HepG2 (cell line): ENCODE results near the gene LSM12. TPM values are rescaled to one million over a fixed set of nuclear protein-coding genes. Genes with fewer than 3 reads are reported as not detected.

Experiments used
- AKAP8 ChIP-seq: sonication (generic); formaldehyde crosslinking; IDR thresholded peaks from 2 replicates; pipeline ENCODE4 v1.5.1; 2020; ENCODE audit warnings: mild to moderate bottlenecking, missing genetic modification reagents
- KDM5B ChIP-seq: sonication (generic); formaldehyde crosslinking; IDR thresholded peaks from 2 replicates; pipeline ENCODE4 v1.4.0; 2020; ENCODE audit warnings: missing genetic modification reagents, mild to moderate bottlenecking, borderline replicate concordance
- MAFF ChIP-seq: IDR thresholded peaks from 2 replicates; pipeline ENCODE4 v1.6.1; 2011; ENCODE audit warnings: low read depth, low read length, improper control_type of control experiment
- MTA1 ChIP-seq: sonication (generic); formaldehyde crosslinking; IDR thresholded peaks from 2 replicates; pipeline ENCODE4 v1.4.0; 2020; ENCODE audit warnings: missing genetic modification reagents, mild to moderate bottlenecking, borderline replicate concordance
- PRDM10 ChIP-seq: sonication (generic); formaldehyde crosslinking; IDR thresholded peaks from 2 replicates; pipeline ENCODE4 v1.4.0; 2020; ENCODE audit warnings: low read depth, missing genetic modification reagents
- SAFB2 ChIP-seq: sonication (generic); formaldehyde crosslinking; IDR thresholded peaks from 2 replicates; pipeline ENCODE4 v1.5.1; 2020; ENCODE audit warnings: missing genetic modification reagents, low read depth, mild to moderate bottlenecking, borderline replicate concordance
- SALL2 ChIP-seq: sonication (generic); formaldehyde crosslinking; IDR thresholded peaks from 2 replicates; pipeline ENCODE4 v1.8.1; 2023; ENCODE audit warnings: mild to moderate bottlenecking, missing genetic modification reagents, inconsistent platforms
- SOX5 ChIP-seq: IDR thresholded peaks from 2 replicates; pipeline ENCODE4 v1.6.1; 2016; ENCODE audit warnings: borderline replicate concordance
- TARDBP ChIP-seq: sonication (generic); formaldehyde crosslinking; IDR thresholded peaks from 2 replicates; pipeline ENCODE4 v1.8.0; 2022; ENCODE audit warnings: mild to moderate bottlenecking, missing genetic modification reagents
- TEAD3 ChIP-seq: optimal IDR thresholded peaks from 2 replicates; pipeline ENCODE3; 2016; ENCODE audit warnings: borderline replicate concordance
- THAP11 ChIP-seq: IDR thresholded peaks from 2 replicates; pipeline ENCODE4 v1.6.1; 2016; ENCODE audit warnings: missing biosample characterization, missing genetic modification reagents
- ZHX2 ChIP-seq, 2 experiments: sonication (generic) in 1 of 2; formaldehyde crosslinking in 1 of 2; IDR thresholded peaks; 2 replicates each; pipeline versions ENCODE4 v1.6.1 to v1.9.0; 2014 to 2022; ENCODE audit warnings: antibody characterized with exemption in 1 of 2, borderline replicate concordance in 1 of 2, inconsistent platforms in 1 of 2, low read depth in 1 of 2, missing genetic modification reagents in 1 of 2
- ZNF354B ChIP-seq: sonication (generic); formaldehyde crosslinking; IDR thresholded peaks from 2 replicates; pipeline ENCODE4 v1.8.0; 2022; ENCODE audit warnings: mild to moderate bottlenecking, missing genetic modification reagents
- ZNF761 ChIP-seq: sonication (generic); formaldehyde crosslinking; conservative IDR thresholded peaks from 2 replicates; pipeline ENCODE4 v1.4.0; 2020; ENCODE audit warnings: mild to moderate bottlenecking, missing genetic modification reagents
- polyA plus RNA-seq, 8 experiments: library from polyadenylated mRNA; depleted of rRNA in 3 of 8; stranded (reverse) in 7 of 8; unstranded in 1 of 8; fragments of >200 nt; fragmentation: Illumina TruSeq in 4 of 8; extraction: Trizol in 4 of 8; gene quantifications; 2 replicates each; pipeline versions ENCODE4 v1.2.1 to v1.2.3, GENCODE V29; 2011 to 2016; ENCODE audit warnings: low read depth in 4 of 8, missing spikeins in 1 of 8, mixed read lengths in 1 of 8; ENCODE audit not compliant: insufficient read depth in 1 of 8
- total RNA-seq, 5 experiments: library from RNA; depleted of rRNA; stranded (reverse); fragments of >200 nt; fragmentation: Illumina TruSeq; extraction: Trizol; gene quantifications; 2 replicates each; pipeline ENCODE4 v1.2.3, GENCODE V29; 2016; ENCODE audit warnings: low read depth in 1 of 5
- TF ChIP-seq, protein P1 (sequence below), 2 experiments: sonication (generic) in 1 of 2; formaldehyde crosslinking in 1 of 2; IDR thresholded peaks; 2 replicates each; pipeline versions ENCODE4 v1.4.0 to v1.6.1; 2018 to 2020; ENCODE audit warnings: missing genetic modification reagents in 2 of 2, borderline replicate concordance in 1 of 2, low read depth in 1 of 2, mild to moderate bottlenecking in 1 of 2, missing biosample characterization in 1 of 2

LSM12 gene
- total and polyA plus RNA-seq, 2 of the 13 experiments (the other 11 are each of a cell fraction or from before 2014, with no cell fraction given): 52.8 to 55.7 TPM

- TF ChIP-seq, protein P1, sequence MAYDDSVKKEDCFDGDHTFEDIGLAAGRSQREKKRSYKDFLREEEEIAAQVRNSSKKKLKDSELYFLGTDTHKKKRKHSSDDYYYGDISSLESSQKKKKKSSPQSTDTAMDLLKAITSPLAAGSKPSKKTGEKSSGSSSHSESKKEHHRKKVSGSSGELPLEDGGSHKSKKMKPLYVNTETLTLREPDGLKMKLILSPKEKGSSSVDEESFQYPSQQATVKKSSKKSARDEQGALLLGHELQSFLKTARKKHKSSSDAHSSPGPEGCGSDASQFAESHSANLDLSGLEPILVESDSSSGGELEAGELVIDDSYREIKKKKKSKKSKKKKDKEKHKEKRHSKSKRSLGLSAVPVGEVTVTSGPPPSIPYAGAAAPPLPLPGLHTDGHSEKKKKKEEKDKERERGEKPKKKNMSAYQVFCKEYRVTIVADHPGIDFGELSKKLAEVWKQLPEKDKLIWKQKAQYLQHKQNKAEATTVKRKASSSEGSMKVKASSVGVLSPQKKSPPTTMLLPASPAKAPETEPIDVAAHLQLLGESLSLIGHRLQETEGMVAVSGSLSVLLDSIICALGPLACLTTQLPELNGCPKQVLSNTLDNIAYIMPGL (CRISPR knock-in tag; IDR thresholded peaks at IDR 0.05; ENCODE audit: borderline replicate concordance in 1 of 2, low read depth in 1 of 2): peak; percentile 48 to 65; a peak in 2 of 4 replicates
- TF ChIP-seq SAFB2 (CRISPR knock-in tag): peak; percentile 68; the same call in 1 of the 2 replicates
- 0 out of 2 replicates have a peak, but pooled peaks have one; percentile 43 for TF ChIP-seq ZNF761 (CRISPR knock-in tag)
- peak; percentile 54 for TF ChIP-seq TEAD3
- TF ChIP-seq AKAP8 (CRISPR knock-in tag): peak; percentile 88; the same call in 1 of the 2 replicates
- TF ChIP-seq KDM5B (CRISPR knock-in tag): peak; percentile 66; the same call in 1 of the 2 replicates
- no peak for TF ChIP-seq MAFF
- TF ChIP-seq PRDM10 (CRISPR knock-in tag): peak; percentile 77; the same call in 1 of the 2 replicates
- 0 out of 2 replicates have a peak, but pooled peaks have one; percentile 40 for TF ChIP-seq SALL2 (CRISPR knock-in tag)
- TF ChIP-seq ZNF354B (CRISPR knock-in tag): no peak
- 0 out of 2 replicates have a peak, but pooled peaks have one; percentile 30 for TF ChIP-seq MTA1 (CRISPR knock-in tag)
- TF ChIP-seq TARDBP (CRISPR knock-in tag): peak; percentile 47
- 0 out of 2 replicates have a peak, but pooled peaks have one; percentile 51 for TF ChIP-seq ZHX2 (IDR thresholded peaks at IDR 0.05; ENCODE audit: low read depth)
- TF ChIP-seq ZHX2 (CRISPR knock-in tag; IDR thresholded peaks at IDR 0.05; ENCODE audit: borderline replicate concordance): no peak
- TF ChIP-seq THAP11 (CRISPR knock-in tag): 0 out of 2 replicates have a peak, but pooled peaks have one; percentile 19
- 0 out of 2 replicates have a peak, but pooled peaks have one; percentile 7 for TF ChIP-seq SOX5 (CRISPR knock-in tag)
Measured at GRCh38 chr17:44095647-44096496, 29.4 kb upstream of the LSM12 start (continued).
